Endodermal cell (in vitro differentiated cells): Measurements from ENCODE around the gene DENND5B. TPM values are rescaled to one million over a fixed set of nuclear protein-coding genes. Genes with fewer than 3 reads are reported as not detected.

Experiments
- DNase-seq: peaks from one replicate; pipeline ENCODE4 v3.0.0-alpha.2; 2017
- H3K27ac ChIP-seq: 2 replicates; pipeline ENCODE4 v1.5.1; 2013; ENCODE audit warnings: mild to moderate bottlenecking, low read depth, low read length, moderate library complexity
- H3K27me3 ChIP-seq: 2 replicates; pipeline ENCODE4 v1.6.1; 2013; ENCODE audit warnings: mild to moderate bottlenecking, low read length, moderate library complexity; ENCODE audit not compliant: insufficient read depth, control insufficient read depth, poor library complexity, severe bottlenecking
- H3K36me3 ChIP-seq: 2 replicates; pipeline ENCODE4 v1.7.0; 2013; ENCODE audit warnings: mild to moderate bottlenecking, low read length, moderate library complexity; ENCODE audit not compliant: control insufficient read depth, insufficient read depth
- H3K4me1 ChIP-seq: one replicate; pipeline ENCODE4 v1.7.0; 2013; ENCODE audit warnings: low read length; ENCODE audit not compliant: control insufficient read depth, insufficient read depth
- H3K4me3 ChIP-seq: 2 replicates; pipeline ENCODE4 v1.5.1; 2013; ENCODE audit warnings: mild to moderate bottlenecking, low read length, moderate library complexity
- H3K9ac ChIP-seq: 2 replicates; pipeline ENCODE4 v1.6.1; 2013; ENCODE audit warnings: mild to moderate bottlenecking, low read length, moderate library complexity; ENCODE audit not compliant: poor library complexity, severe bottlenecking; ENCODE audit errors: extremely low read depth
- H3K9me3 ChIP-seq: 2 replicates; pipeline ENCODE4 v1.6.1; 2013; ENCODE audit warnings: mild to moderate bottlenecking, low read length, moderate library complexity; ENCODE audit not compliant: control insufficient read depth
- H3K27ac Mint-ChIP-seq: 2 replicates; pipeline ENCODE4 v1.8.0; 2020; ENCODE audit warnings: mixed read lengths
- H3K27me3 Mint-ChIP-seq: 2 replicates; pipeline ENCODE4 v1.8.0; 2021; ENCODE audit warnings: mild to moderate bottlenecking, mixed read lengths; ENCODE audit not compliant: insufficient read depth
- H3K36me3 Mint-ChIP-seq: 2 replicates; pipeline ENCODE4 v1.8.0; 2020; ENCODE audit warnings: low read depth, mixed read lengths
- H3K4me1 Mint-ChIP-seq: 2 replicates; pipeline ENCODE4 v1.8.0; 2020; ENCODE audit warnings: mixed read lengths
- H3K4me3 Mint-ChIP-seq: 2 replicates; pipeline ENCODE4 v1.8.0; 2020; ENCODE audit warnings: mild to moderate bottlenecking, moderate library complexity, mixed read lengths
- H3K9me3 Mint-ChIP-seq: 2 replicates; pipeline ENCODE4 v1.8.0; 2020; ENCODE audit warnings: mild to moderate bottlenecking, mixed read lengths
- WGBS, 2 experiments: methylation state at CpG; one replicate each; pipeline versions ENCODE4 v1.1.5 to v1.1.7; 2013; ENCODE audit warnings: missing lambda C conversion rate in 2 of 2, mixed read lengths in 1 of 2; ENCODE audit not compliant: insufficient coverage in 1 of 2, insufficient read length in 1 of 2; 5-methylcytosine and 5-hydroxymethylcytosine counted together
- total RNA-seq, 2 donors: library from RNA; stranded (reverse); fragmentation: NEBNext Ultra II Directional in 1 of 2; extraction: Animal tissue kit (Norgen Biotek cat#: 25700) in 1 of 2; gene quantifications; 2 replicates in 1 of 2; 3 replicates in 1 of 2; pipeline ENCODE4 v1.2.1, GENCODE V29; 2021
- TF ChIP-seq, protein P1 (sequence below): fragments of 200-600 bp; sonication (generic); conservative IDR thresholded peaks from 2 replicates; pipeline ENCODE4 v1.5.0; 2021; ENCODE audit warnings: antibody characterized with exemption, mild to moderate bottlenecking

Gene DENND5B
- total RNA-seq, 2 donors from 2014 or later = 24.5 to 34.2 TPM

DNA sequence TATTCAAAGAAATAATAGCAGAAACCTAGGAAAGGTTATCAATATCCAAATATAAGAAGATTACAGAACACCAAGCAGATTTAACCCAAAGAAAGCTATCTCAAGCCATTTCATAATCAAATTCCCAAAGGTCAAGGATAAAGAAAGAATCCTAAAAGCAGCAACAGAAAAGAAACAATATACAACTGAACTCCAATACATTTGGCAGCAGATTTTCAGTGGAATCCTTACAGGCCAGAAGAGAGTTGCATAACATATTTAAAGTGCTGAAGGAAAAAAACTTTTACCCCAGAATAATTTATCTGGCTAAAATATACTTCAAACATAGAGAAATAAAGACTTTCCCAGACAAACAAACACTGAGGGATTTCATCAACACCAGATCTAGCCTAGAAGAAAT is 54.3 kb downstream of the DENND5B start:
- Mint-ChIP-seq H3K36me3 (peaks cover 10% of the 10 kb centered on the region), H3K27ac (no peak overlapping the region), H3K4me1 (peaks cover 28% of the 10 kb centered on the region), H3K9me3 (peaks cover 15% of the 10 kb centered on the region), H3K4me3 (no peak overlapping the region), H3K27me3 (no peaks in the 10 kb centered on the region)
- Histone ChIP-seq H3K9ac (no peak overlapping the region), H3K4me1 (peaks cover 3% of the 10 kb centered on the region), H3K9me3 (no peaks in the 10 kb centered on the region), H3K27ac (no peak overlapping the region), H3K27me3 (no peaks in the 10 kb centered on the region), H3K36me3 (no peaks in the 10 kb centered on the region), H3K4me3 (no peak overlapping the region)
- TF ChIP-seq, protein P1, sequence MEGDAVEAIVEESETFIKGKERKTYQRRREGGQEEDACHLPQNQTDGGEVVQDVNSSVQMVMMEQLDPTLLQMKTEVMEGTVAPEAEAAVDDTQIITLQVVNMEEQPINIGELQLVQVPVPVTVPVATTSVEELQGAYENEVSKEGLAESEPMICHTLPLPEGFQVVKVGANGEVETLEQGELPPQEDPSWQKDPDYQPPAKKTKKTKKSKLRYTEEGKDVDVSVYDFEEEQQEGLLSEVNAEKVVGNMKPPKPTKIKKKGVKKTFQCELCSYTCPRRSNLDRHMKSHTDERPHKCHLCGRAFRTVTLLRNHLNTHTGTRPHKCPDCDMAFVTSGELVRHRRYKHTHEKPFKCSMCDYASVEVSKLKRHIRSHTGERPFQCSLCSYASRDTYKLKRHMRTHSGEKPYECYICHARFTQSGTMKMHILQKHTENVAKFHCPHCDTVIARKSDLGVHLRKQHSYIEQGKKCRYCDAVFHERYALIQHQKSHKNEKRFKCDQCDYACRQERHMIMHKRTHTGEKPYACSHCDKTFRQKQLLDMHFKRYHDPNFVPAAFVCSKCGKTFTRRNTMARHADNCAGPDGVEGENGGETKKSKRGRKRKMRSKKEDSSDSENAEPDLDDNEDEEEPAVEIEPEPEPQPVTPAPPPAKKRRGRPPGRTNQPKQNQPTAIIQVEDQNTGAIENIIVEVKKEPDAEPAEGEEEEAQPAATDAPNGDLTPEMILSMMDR = no peak
- DNase-seq = no peak

DNA sequence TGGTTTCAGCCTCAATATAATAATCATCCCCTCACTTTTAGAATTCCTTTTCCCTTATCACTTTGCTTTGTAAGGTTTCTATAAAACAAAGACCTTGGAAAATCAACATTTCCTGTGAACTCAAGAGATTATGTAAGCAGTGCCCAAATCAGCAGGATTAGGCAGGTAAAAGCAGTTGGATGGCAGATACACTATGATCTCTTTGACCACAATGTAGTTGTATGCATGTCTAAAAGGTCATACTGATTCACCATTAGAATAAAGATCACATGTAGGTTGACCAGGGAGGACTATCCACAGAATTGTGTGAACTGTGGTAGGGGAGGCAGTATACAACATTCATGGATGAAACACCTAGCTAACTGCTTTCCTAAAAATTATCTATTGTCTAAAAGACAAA is 57.5 kb downstream of the DENND5B start:
- no peaks in the 10 kb centered on the region for H3K9me3 ChIP-seq
- no peak overlapping the region for H3K27ac ChIP-seq
- TF ChIP-seq, protein P1 = no peak
- peaks cover 1% of the 10 kb centered on the region for H3K36me3 Mint-ChIP-seq
- H3K36me3 ChIP-seq = no peaks in the 10 kb centered on the region
- peaks cover 28% of the 10 kb centered on the region for H3K4me1 Mint-ChIP-seq
- no peaks in the 10 kb centered on the region for H3K27me3 ChIP-seq
- H3K4me3 ChIP-seq = no peak overlapping the region
- H3K9me3 Mint-ChIP-seq = no peaks in the 10 kb centered on the region
- no peak overlapping the region for H3K9ac ChIP-seq
- H3K4me1 ChIP-seq = peaks cover 3% of the 10 kb centered on the region
- H3K27me3 Mint-ChIP-seq = no peaks in the 10 kb centered on the region
- DNase-seq = no peak
- no peak overlapping the region for H3K27ac Mint-ChIP-seq
- H3K4me3 Mint-ChIP-seq = no peak overlapping the region

DNA sequence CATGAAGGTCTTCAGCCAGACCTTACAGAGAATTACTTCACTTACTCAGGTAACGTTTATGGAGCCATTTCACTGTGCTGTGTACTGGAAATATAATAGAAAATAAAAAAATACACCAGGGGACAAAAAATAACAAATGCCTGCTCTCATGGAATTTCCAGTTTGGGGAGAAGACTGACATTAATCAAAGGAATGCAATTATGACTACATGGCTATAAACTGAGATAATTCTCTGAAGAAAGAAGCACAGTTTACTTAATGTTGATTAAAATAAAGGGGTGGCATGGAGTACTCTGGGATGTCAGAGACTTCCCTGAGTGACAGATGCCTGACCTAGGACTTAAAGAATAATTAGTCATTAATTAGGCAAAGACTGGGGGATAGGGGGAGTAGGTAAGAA is 59.0 kb downstream of the DENND5B start:
- H3K9me3 Mint-ChIP-seq = no peaks in the 10 kb centered on the region
- H3K9ac ChIP-seq = no peak overlapping the region
- DNase-seq = no peak
- H3K36me3 Mint-ChIP-seq = peaks cover 1% of the 10 kb centered on the region
- no peak overlapping the region for H3K27ac ChIP-seq
- no peaks in the 10 kb centered on the region for H3K9me3 ChIP-seq
- H3K4me1 Mint-ChIP-seq = peaks cover 28% of the 10 kb centered on the region
- H3K4me1 ChIP-seq = peaks cover 3% of the 10 kb centered on the region
- no peaks in the 10 kb centered on the region for H3K27me3 Mint-ChIP-seq
- no CpG with 5 or more reads among the region's 1 CpG for WGBS, 2 experiments
- no peaks in the 10 kb centered on the region for H3K27me3 ChIP-seq
- no peak overlapping the region for H3K4me3 ChIP-seq
- no peak overlapping the region for H3K4me3 Mint-ChIP-seq
- H3K27ac Mint-ChIP-seq = no peak overlapping the region
- TF ChIP-seq, protein P1 = no peak
- no peaks in the 10 kb centered on the region for H3K36me3 ChIP-seq
